Measurements from ENCODE around the gene BRMS1.

Gene BRMS1

DNA sequence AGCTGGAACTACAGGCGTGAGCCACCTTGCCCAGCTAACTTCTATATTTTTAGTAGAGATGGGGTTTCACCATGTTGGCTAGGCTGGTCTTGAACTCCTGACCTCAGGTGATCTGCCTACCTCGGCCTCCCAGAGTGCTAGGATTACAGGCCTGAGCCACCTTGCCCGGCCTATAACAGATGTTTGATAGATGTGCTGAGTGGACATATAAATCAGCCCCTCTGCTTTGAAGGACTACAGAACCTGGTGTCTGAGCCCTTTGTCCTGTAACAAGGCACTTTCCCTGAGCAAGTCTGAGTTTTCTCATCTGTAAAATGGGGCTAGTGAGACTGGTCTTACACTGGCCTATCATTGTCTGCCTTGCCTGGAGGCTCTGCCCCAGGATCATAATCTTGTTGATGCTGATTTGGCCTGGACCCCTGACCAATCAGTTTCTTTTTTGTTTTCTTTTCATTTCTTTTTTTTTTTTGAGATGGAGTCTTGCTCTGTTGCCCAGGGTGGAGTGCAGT lies 15.7 kb downstream of the BRMS1 start:
- H3K27ac ChIP-seq (ENCODE audit: insufficient read depth, low read depth, low read length, poor library complexity, severe bottlenecking): no peak overlapping the region
- H3K4me3 ChIP-seq (ENCODE audit: insufficient read depth, low read depth, low read length): no peak overlapping the region
- WGBS, 2 experiments: 89 to 98% methylated on average over 3 of the region's 3 CpGs
- peaks cover 20% of the 10 kb centered on the region for H3K4me1 ChIP-seq (ENCODE audit: control insufficient read depth, insufficient read depth, low read length)
- no peaks in the 10 kb centered on the region for H3K36me3 ChIP-seq (ENCODE audit: control insufficient read depth, insufficient read depth, low read length)
- H3K9me3 ChIP-seq (ENCODE audit: control insufficient read depth, low read length): no peaks in the 10 kb centered on the region
- peaks cover 6% of the 10 kb centered on the region for H3K27me3 ChIP-seq (ENCODE audit: control insufficient read depth, insufficient read depth, low read length, poor library complexity, severe bottlenecking)

DNA sequence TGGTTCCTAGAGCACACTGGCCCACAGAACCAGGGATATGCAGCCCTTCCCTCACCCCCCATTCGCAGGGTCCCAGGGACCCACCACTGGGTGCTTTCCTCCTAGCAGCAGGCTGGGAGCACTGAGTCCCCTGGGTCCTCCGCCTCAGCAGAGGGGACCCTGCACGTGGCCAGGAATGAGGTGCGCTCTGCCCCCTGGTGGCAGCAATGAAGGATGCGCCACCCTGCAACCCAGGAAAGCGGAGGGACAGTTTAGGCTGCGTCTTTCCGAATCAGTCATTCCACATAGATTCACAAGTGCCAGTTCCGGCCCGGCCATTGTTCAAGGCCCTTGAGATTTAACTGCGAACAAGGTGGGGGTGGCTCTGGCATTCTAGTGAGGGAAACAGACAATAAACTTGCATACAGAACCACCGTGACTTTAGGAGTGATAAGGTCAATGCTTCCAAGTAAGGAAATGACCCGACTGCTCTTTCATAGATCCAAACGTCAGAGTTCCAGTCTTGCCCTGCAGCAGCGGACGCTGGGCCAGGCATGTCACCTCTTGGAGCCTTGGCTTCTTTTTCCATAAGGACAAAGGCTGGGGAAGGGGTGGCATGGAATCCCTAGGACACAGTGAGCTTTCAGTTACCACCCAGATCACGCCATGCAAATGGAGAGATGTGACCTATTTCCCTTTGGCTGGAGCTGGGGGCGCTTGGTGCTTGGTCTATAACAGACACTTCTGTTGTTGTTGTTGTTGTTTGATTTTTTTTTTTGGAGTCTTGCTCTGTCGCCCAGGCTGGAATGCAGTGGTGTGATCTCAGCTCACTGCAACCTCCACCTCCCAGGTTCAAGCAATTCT lies 16.4 kb downstream of the BRMS1 start:
- Histone ChIP-seq H3K27me3 (ENCODE audit: control insufficient read depth, insufficient read depth, low read length, poor library complexity, severe bottlenecking) (peaks cover 6% of the 10 kb centered on the region), H3K9me3 (ENCODE audit: control insufficient read depth, low read length) (no peaks in the 10 kb centered on the region), H3K4me3 (ENCODE audit: insufficient read depth, low read depth, low read length) (no peak overlapping the region), H3K36me3 (ENCODE audit: control insufficient read depth, insufficient read depth, low read length) (no peaks in the 10 kb centered on the region), H3K4me1 (ENCODE audit: control insufficient read depth, insufficient read depth, low read length) (peaks cover 21% of the 10 kb centered on the region), H3K27ac (ENCODE audit: insufficient read depth, low read depth, low read length, poor library complexity, severe bottlenecking) (no peak overlapping the region)
- WGBS, 2 experiments: 17 to 18% methylated on average over 19 of the region's 19 CpGs

DNA sequence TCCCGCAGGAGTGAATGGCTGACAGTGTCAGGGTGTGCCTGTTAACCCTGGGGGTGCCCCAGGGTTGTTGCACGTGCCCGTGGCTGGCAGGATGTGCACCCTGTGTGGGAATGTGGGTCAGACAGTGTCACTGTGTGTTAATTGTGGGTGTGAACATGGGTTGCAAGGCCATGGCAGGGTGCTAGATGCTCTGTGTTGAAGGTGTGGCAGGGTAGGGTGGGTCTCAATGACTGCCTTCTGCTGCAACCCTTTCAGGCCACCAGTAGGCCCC lies 16.9 kb downstream of the BRMS1 start:
- H3K9me3 ChIP-seq (ENCODE audit: control insufficient read depth, low read length): no peaks in the 10 kb centered on the region
- WGBS, 2 experiments: 91 to 94% methylated on average over 3 of the region's 3 CpGs
- peaks cover 21% of the 10 kb centered on the region for H3K4me1 ChIP-seq (ENCODE audit: control insufficient read depth, insufficient read depth, low read length)
- peaks cover 6% of the 10 kb centered on the region for H3K27me3 ChIP-seq (ENCODE audit: control insufficient read depth, insufficient read depth, low read length, poor library complexity, severe bottlenecking)
- no peak overlapping the region for H3K4me3 ChIP-seq (ENCODE audit: insufficient read depth, low read depth, low read length)
- no peaks in the 10 kb centered on the region for H3K36me3 ChIP-seq (ENCODE audit: control insufficient read depth, insufficient read depth, low read length)
- no peak overlapping the region for H3K27ac ChIP-seq (ENCODE audit: insufficient read depth, low read depth, low read length, poor library complexity, severe bottlenecking)

DNA sequence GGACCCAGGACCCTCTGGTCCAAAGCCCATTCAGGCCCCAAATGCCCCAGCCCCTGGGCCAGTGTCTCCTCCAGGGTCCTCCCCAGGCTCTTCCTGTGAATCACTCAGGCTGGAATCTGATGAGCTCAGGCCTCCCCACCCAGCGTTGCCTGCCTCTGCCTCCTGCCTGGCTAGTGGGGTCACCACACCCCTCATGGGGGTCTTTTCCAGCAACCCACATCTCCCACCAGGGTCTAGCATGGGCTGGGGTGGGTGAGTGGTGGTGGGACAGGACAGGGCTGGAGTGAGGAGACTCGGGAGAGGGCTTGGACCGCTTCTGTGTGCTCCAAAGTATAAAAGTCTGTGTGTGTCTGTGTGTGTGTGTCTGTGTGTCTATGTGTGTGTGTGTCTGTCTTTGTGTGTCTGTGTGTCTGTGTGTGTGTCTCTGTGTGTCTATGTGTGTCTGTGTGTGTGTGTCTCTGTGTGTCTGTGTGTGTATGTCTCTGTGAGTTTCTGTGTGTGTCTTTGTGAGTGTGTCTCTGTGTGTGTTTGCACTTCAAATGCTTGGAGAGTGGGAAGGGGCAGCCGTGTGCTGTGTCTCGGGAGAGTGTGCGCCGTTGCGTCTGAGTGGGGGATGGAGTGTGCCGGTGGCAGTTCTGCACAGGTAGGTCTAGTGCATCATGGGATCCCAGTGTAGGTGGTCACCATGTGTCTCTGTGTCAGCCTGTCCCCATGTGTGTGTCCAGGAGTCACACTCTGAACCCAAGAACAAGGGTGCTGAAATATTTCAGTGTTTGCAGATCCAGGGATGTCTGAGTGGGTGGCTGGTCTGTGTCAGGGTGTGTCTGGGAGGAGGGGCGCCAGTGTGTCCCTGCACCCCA lies 17.5 kb downstream of the BRMS1 start:
- WGBS, 2 experiments: 89 to 92% methylated on average over 10 of the region's 10 CpGs
- Histone ChIP-seq H3K4me3 (ENCODE audit: insufficient read depth, low read depth, low read length) (no peak overlapping the region), H3K4me1 (ENCODE audit: control insufficient read depth, insufficient read depth, low read length) (peaks cover 21% of the 10 kb centered on the region), H3K27me3 (ENCODE audit: control insufficient read depth, insufficient read depth, low read length, poor library complexity, severe bottlenecking) (peaks cover 6% of the 10 kb centered on the region), H3K27ac (ENCODE audit: insufficient read depth, low read depth, low read length, poor library complexity, severe bottlenecking) (no peak overlapping the region), H3K36me3 (ENCODE audit: control insufficient read depth, insufficient read depth, low read length) (no peaks in the 10 kb centered on the region), H3K9me3 (ENCODE audit: control insufficient read depth, low read length) (no peaks in the 10 kb centered on the region)

DNA sequence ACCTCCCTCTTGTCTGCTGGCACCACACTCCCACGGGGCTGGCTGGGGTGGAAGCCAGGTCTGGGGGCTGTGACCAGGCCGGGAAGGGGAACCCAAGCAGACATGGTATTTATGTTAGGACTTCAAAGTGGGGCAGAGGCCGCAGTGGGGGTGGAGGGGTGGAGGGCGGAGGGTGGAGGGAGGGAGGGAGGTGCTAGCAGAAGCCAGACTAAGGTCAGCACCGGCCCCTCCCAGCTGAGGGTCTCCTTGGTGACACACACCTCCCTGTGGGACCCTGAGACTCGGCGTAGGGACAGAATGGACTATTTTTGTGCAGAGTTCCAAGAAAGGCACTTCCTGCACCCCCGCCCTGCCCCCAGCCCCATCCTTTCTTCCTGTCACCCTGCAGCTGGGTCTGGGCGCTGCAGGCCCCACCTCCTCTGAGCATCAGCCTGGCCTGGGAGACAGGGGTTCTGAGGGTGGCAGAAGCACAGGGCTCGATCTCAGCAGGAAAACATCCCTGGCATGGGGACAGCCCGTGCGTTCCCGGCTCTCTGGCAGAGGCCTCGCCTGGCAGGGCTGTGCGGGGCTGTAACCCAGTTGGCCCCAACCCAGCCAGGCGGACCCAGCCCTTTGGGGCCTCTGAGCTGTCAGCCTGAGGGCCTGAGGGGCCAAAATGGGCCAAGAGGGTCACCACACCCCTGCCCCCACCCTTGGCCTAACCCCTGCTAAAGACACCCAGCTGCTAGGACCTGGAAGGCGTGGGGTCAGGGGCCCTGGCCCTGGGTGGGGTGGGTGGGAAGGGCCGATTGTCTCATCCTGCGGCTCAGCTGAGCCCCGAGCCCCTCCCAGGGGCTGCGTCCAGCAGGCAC lies 18.4 kb downstream of the BRMS1 start:
- H3K27ac ChIP-seq (ENCODE audit: insufficient read depth, low read depth, low read length, poor library complexity, severe bottlenecking): no peak overlapping the region
- H3K27me3 ChIP-seq (ENCODE audit: control insufficient read depth, insufficient read depth, low read length, poor library complexity, severe bottlenecking): peaks cover 6% of the 10 kb centered on the region
- H3K36me3 ChIP-seq (ENCODE audit: control insufficient read depth, insufficient read depth, low read length): no peaks in the 10 kb centered on the region
- H3K9me3 ChIP-seq (ENCODE audit: control insufficient read depth, low read length): no peaks in the 10 kb centered on the region
- peaks cover 21% of the 10 kb centered on the region for H3K4me1 ChIP-seq (ENCODE audit: control insufficient read depth, insufficient read depth, low read length)
- no peak overlapping the region for H3K4me3 ChIP-seq (ENCODE audit: insufficient read depth, low read depth, low read length)
- WGBS, 2 experiments: 79 to 81% methylated on average over 21 of the region's 21 CpGs

DNA sequence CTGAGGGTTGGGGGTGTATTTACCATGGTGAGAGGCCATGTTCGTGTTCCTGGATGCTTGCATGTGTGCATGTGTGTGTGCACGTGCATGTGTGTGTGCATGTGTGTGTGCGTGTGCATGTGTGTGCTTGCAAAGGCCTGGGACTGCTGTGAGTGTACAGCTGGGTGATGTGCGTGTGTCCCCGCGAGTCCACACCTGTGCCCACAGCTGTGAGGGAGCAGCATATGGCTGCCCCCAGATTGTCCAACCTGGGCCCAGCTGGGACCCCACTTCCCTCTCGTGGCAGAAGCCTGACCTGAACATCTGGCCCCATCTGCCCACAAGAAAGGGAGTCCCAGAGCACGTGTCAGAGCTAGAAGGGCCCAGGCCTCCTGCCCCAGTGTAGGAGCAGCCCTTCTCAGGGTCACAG lies 19.6 kb downstream of the BRMS1 start:
- 89 to 91% methylated on average over 8 of the region's 8 CpGs for WGBS, 2 experiments
- no peaks in the 10 kb centered on the region for H3K9me3 ChIP-seq (ENCODE audit: control insufficient read depth, low read length)
- peaks cover 15% of the 10 kb centered on the region for H3K4me1 ChIP-seq (ENCODE audit: control insufficient read depth, insufficient read depth, low read length)
- H3K27me3 ChIP-seq (ENCODE audit: control insufficient read depth, insufficient read depth, low read length, poor library complexity, severe bottlenecking): peaks cover 6% of the 10 kb centered on the region
- no peaks in the 10 kb centered on the region for H3K36me3 ChIP-seq (ENCODE audit: control insufficient read depth, insufficient read depth, low read length)
- no peak overlapping the region for H3K4me3 ChIP-seq (ENCODE audit: insufficient read depth, low read depth, low read length)
- no peak overlapping the region for H3K27ac ChIP-seq (ENCODE audit: insufficient read depth, low read depth, low read length, poor library complexity, severe bottlenecking)

DNA sequence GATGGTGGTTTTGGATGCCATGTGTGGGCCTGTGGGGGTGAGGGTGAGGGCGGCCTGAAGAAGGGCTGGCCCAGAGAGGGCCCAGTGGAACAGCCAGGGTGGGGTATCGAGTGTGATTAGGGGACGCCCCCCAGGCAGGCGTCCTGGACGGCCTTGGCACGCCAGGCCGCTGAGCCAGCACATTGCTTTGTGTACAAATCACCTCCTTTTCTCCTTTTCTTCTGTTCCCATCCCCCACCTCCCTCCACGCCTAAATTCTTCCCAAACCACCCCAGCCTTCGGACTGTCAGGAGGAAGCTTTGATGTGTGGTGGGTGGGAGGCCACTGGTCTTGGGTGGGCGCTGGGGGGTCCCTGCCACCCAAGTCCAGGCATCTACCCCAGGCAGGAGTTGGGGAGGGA lies 20.2 kb downstream of the BRMS1 start:
- peaks cover 15% of the 10 kb centered on the region for H3K4me1 ChIP-seq (ENCODE audit: control insufficient read depth, insufficient read depth, low read length)
- no peaks in the 10 kb centered on the region for H3K36me3 ChIP-seq (ENCODE audit: control insufficient read depth, insufficient read depth, low read length)
- peaks cover 6% of the 10 kb centered on the region for H3K27me3 ChIP-seq (ENCODE audit: control insufficient read depth, insufficient read depth, low read length, poor library complexity, severe bottlenecking)
- H3K9me3 ChIP-seq (ENCODE audit: control insufficient read depth, low read length): no peaks in the 10 kb centered on the region
- no peak overlapping the region for H3K4me3 ChIP-seq (ENCODE audit: insufficient read depth, low read depth, low read length)
- 68 to 76% methylated on average over 8 to 9 of the region's 10 CpGs for WGBS, 2 experiments
- no peak overlapping the region for H3K27ac ChIP-seq (ENCODE audit: insufficient read depth, low read depth, low read length, poor library complexity, severe bottlenecking)

DNA sequence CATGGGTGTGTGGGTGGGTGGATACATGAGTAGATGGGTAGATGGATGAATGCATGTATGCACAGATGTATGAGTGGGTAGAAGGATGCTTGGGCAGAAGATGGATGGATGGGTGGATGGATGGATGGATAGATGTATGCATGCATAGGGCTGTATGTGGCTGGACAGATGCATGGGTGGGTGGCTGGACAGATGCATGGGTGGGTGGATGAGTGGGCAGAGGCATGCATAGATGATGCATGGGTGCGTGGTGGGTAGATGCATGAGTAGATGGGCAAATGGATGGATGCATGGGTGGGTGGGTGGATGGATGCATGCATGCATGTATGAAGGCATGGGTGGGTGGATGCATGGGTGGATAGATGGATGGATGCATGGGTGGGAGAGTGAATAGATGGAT lies 21.2 kb downstream of the BRMS1 start:
- WGBS, 2 experiments: 95% methylated on average over 1 of the region's 1 CpG
- Histone ChIP-seq H3K4me1 (ENCODE audit: control insufficient read depth, insufficient read depth, low read length) (peaks cover 15% of the 10 kb centered on the region), H3K4me3 (ENCODE audit: insufficient read depth, low read depth, low read length) (no peak overlapping the region), H3K27me3 (ENCODE audit: control insufficient read depth, insufficient read depth, low read length, poor library complexity, severe bottlenecking) (peaks cover 3% of the 10 kb centered on the region), H3K36me3 (ENCODE audit: control insufficient read depth, insufficient read depth, low read length) (no peaks in the 10 kb centered on the region), H3K27ac (ENCODE audit: insufficient read depth, low read depth, low read length, poor library complexity, severe bottlenecking) (no peak overlapping the region), H3K9me3 (ENCODE audit: control insufficient read depth, low read length) (no peaks in the 10 kb centered on the region)

DNA sequence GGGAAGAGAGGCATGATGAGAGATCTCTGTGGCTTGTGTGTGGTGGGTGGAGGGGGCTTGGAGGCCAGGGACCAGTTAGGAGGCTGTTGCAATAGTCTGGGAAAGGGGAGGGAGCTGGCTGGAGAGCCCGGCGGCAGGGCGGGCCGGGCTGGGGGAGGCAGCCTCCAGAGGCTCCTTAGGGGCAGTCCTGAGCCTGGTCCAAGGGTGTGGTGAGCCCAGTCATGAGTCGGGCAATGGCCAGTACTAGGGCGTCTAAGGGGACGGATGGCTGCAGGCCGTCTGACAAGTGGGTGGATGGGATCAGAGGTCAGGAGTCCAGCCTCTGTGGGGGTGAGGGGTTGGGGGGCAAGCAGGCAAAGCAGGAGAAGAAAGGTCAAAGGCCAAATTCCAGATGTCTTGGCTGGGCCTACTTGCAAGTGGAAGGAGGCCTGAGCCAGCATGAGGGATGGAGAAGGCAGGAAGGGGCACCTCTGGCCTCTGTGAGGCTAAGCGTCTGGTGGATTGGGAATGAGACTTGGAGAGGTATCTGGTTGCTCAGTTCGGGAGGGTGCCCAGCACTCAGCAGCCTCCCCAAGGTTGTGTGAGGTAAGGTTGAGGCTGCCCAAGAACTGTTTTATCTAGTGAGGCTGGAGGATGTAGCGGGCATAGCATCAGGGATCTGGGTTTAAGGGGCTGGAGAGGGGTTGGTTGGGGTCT lies 22.0 kb downstream of the BRMS1 start:
- Histone ChIP-seq H3K27ac (ENCODE audit: insufficient read depth, low read depth, low read length, poor library complexity, severe bottlenecking) (no peak overlapping the region), H3K36me3 (ENCODE audit: control insufficient read depth, insufficient read depth, low read length) (no peaks in the 10 kb centered on the region), H3K27me3 (ENCODE audit: control insufficient read depth, insufficient read depth, low read length, poor library complexity, severe bottlenecking) (no peaks in the 10 kb centered on the region), H3K4me1 (ENCODE audit: control insufficient read depth, insufficient read depth, low read length) (peaks cover 22% of the 10 kb centered on the region), H3K9me3 (ENCODE audit: control insufficient read depth, low read length) (no peaks in the 10 kb centered on the region), H3K4me3 (ENCODE audit: insufficient read depth, low read depth, low read length) (no peak overlapping the region)
- WGBS, 2 experiments: 89 to 92% methylated on average over 11 of the region's 11 CpGs
